RWPE2 (cell line): ENCODE data around the gene NAA15.

Source experiments
- ATAC-seq: fragments of 200-7000 bp; cut with Tn5 transposase; 3 replicates; pipeline ENCODE4 v1.9.1; 2021; ENCODE audit warnings: low read depth
- DNase-seq: peaks from one replicate; pipeline ENCODE4 v3.0.0-alpha.2; 2020; ENCODE audit warnings: low spot score
- H3K27ac ChIP-seq: fragments of 450-650 bp; 2 replicates; pipeline ENCODE4 v1.5.1; 2017; ENCODE audit warnings: mild to moderate bottlenecking; ENCODE audit not compliant: poor library complexity, severe bottlenecking
- H3K27me3 ChIP-seq: fragments of 250-450 bp; sonication (Bioruptor Pico); 2 replicates; pipeline ENCODE4 v1.5.1; 2021; ENCODE audit warnings: mild to moderate bottlenecking, moderate library complexity; ENCODE audit not compliant: insufficient read depth, poor library complexity, severe bottlenecking
- H3K36me3 ChIP-seq: fragments of 250-450 bp; sonication (Bioruptor Pico); 2 replicates; pipeline ENCODE4 v1.5.1; 2020; ENCODE audit warnings: low read depth, mild to moderate bottlenecking, moderate library complexity
- H3K4me1 ChIP-seq: fragments of 250-450 bp; sonication (Bioruptor Pico); 2 replicates; pipeline ENCODE4 v1.5.1; 2021; ENCODE audit warnings: mild to moderate bottlenecking, moderate library complexity; ENCODE audit not compliant: insufficient read depth, poor library complexity, severe bottlenecking
- H3K4me3 ChIP-seq: fragments of 250-450 bp; sonication (Bioruptor Pico); 2 replicates; pipeline ENCODE4 v1.5.1; 2021; ENCODE audit warnings: mild to moderate bottlenecking, moderate library complexity; ENCODE audit not compliant: severe bottlenecking
- H3K9me3 ChIP-seq: fragments of 250-450 bp; sonication (Bioruptor Pico); 2 replicates; pipeline ENCODE4 v1.5.1; 2021; ENCODE audit warnings: mild to moderate bottlenecking, moderate library complexity; ENCODE audit not compliant: severe bottlenecking
- TF ChIP-seq, protein P1 (sequence below): fragments of 450-650 bp; IDR thresholded peaks from one replicate; pipeline ENCODE4 v1.5.1; 2017; ENCODE audit warnings: mild to moderate bottlenecking, moderate library complexity; ENCODE audit not compliant: poor library complexity, severe bottlenecking

The NAA15 gene

GRCh38 chr4:139265654-139266053 lies 35.7 kb upstream of the NAA15 start:
- H3K4me1 ChIP-seq, result peaks cover 6% of the 10 kb centered on the region
- ATAC-seq, result no peak
- no peak for DNase-seq
- H3K27me3 ChIP-seq, result no peaks in the 10 kb centered on the region
- H3K36me3 ChIP-seq, result no peaks in the 10 kb centered on the region
- H3K27ac ChIP-seq, result no peak overlapping the region
- H3K9me3 ChIP-seq, result no peaks in the 10 kb centered on the region
- H3K4me3 ChIP-seq, result no peak overlapping the region
- TF ChIP-seq, protein P1, sequence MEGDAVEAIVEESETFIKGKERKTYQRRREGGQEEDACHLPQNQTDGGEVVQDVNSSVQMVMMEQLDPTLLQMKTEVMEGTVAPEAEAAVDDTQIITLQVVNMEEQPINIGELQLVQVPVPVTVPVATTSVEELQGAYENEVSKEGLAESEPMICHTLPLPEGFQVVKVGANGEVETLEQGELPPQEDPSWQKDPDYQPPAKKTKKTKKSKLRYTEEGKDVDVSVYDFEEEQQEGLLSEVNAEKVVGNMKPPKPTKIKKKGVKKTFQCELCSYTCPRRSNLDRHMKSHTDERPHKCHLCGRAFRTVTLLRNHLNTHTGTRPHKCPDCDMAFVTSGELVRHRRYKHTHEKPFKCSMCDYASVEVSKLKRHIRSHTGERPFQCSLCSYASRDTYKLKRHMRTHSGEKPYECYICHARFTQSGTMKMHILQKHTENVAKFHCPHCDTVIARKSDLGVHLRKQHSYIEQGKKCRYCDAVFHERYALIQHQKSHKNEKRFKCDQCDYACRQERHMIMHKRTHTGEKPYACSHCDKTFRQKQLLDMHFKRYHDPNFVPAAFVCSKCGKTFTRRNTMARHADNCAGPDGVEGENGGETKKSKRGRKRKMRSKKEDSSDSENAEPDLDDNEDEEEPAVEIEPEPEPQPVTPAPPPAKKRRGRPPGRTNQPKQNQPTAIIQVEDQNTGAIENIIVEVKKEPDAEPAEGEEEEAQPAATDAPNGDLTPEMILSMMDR, result no peak

GRCh38 chr4:139266208-139266582 lies 35.1 kb upstream of the NAA15 start:
- H3K4me3 ChIP-seq, result no peak overlapping the region
- peaks cover 6% of the 10 kb centered on the region for H3K4me1 ChIP-seq
- no peak overlapping the region for H3K27ac ChIP-seq
- DNase-seq, result no peak
- H3K27me3 ChIP-seq, result no peaks in the 10 kb centered on the region
- H3K9me3 ChIP-seq, result no peaks in the 10 kb centered on the region
- TF ChIP-seq, protein P1, result no peak
- no peak for ATAC-seq
- no peaks in the 10 kb centered on the region for H3K36me3 ChIP-seq

DNA sequence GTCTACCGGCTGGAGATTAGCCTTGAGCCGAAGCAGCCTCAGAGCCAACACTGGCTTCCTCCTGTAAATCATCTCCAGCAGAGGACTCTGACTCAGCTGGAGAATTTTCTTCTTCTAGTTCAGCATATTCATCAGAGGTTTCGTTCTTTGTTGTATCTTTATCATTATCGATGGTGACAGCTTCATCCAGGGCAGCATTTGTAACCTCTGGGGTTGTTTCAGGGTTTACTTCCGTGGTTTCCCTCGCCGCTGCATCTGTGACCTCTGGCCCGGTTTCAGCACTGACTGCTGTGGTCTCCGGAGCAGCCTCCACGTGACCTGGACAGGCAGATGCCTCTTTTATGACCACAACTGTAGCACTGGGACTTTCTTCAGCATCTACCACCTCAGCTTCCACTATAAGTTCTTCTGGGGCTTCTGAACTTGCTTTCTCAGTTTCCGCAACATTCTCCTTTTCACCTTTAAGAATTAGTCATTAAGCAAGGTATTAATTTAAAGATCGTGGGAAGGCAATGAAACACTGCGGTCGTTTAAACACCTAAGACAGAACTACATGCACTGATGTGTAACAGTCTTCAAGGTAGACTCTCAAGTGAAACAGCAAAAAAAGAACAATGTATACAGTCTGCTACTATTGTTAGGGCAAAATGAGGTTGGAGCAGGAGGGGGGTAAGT lies 34.6 kb upstream of the NAA15 start:
- Histone ChIP-seq H3K4me1 (peaks cover 6% of the 10 kb centered on the region), H3K4me3 (no peak overlapping the region), H3K36me3 (no peaks in the 10 kb centered on the region), H3K27me3 (no peaks in the 10 kb centered on the region), H3K27ac (no peak overlapping the region), H3K9me3 (no peaks in the 10 kb centered on the region)
- TF ChIP-seq, protein P1, result no peak
- DNase-seq (no peak), ATAC-seq (0 out of 3 replicates have a peak, but pooled peaks have one; percentile 25)

DNA sequence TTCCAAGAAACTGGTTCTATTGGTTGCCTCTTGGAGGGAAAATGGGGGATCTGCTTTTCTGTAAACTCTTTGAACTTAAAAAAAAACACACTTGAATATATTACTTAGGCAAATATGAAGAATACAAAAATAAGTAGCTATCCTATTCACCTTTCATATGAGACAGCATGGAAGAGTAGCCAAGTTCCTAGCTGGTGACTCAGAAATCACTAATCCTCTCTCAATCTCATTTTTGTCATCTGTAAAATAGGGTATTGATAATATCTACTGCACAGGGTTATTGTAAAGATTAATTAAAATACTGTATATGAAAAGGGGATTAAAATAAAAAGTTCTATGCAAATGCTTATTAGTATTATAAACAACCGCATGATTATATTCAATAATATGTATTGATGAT lies 34.0 kb upstream of the NAA15 start:
- TF ChIP-seq, protein P1, result no peak
- Histone ChIP-seq H3K4me3 (no peak overlapping the region), H3K27me3 (no peaks in the 10 kb centered on the region), H3K4me1 (peaks cover 6% of the 10 kb centered on the region), H3K27ac (no peak overlapping the region), H3K9me3 (no peaks in the 10 kb centered on the region), H3K36me3 (no peaks in the 10 kb centered on the region)
- DNase-seq (no peak), ATAC-seq (peak; percentile 58; the same call in 1 of the 3 replicates)

DNA sequence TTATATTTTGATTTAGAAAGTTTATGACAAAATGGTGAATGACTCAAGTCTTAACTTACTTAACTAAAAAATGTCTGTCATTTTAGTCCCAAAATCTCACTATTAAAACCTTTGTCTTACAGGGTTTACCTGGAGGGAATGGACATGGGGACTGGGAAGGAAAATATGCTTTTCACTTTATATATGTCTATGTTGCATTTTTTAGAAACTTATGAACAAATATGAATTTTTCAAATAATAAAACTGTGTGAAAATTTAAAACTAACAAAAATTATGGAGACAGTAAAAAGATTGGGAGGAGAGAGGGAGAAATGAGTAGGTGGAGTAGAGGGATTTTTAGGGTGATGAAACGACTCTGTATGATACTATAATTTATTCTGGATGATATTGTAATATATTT lies 27.5 kb upstream of the NAA15 start:
- no peak for DNase-seq
- no peak for ATAC-seq
- Histone ChIP-seq H3K27me3 (no peaks in the 10 kb centered on the region), H3K27ac (no peak overlapping the region), H3K4me3 (no peak overlapping the region), H3K36me3 (no peaks in the 10 kb centered on the region), H3K4me1 (no peaks in the 10 kb centered on the region), H3K9me3 (no peaks in the 10 kb centered on the region)
- TF ChIP-seq, protein P1, result no peak
